Sigmoid colon (tissue), 3 donors: ENCODE results near the gene SMIM24.

Experiments used
- POLR2A ChIP-seq, 2 donors: fragments of 450-650 bp; IDR thresholded peaks; one replicate each; pipeline ENCODE4 v1.6.1; 2016; ENCODE audit warnings: antibody characterized with exemption in 2 of 2, mild to moderate bottlenecking in 2 of 2, moderate library complexity in 2 of 2
- TF ChIP-seq, protein P1 (sequence below), 4 experiments: fragments of 450-650 bp in 3 of 4; fragments of 200-600 bp in 1 of 4; IDR thresholded peaks; one replicate each; pipeline ENCODE4 v1.5.1; 2016 to 2019; ENCODE audit warnings: antibody characterized with exemption in 4 of 4, mild to moderate bottlenecking in 3 of 4, moderate library complexity in 2 of 4

DNA sequence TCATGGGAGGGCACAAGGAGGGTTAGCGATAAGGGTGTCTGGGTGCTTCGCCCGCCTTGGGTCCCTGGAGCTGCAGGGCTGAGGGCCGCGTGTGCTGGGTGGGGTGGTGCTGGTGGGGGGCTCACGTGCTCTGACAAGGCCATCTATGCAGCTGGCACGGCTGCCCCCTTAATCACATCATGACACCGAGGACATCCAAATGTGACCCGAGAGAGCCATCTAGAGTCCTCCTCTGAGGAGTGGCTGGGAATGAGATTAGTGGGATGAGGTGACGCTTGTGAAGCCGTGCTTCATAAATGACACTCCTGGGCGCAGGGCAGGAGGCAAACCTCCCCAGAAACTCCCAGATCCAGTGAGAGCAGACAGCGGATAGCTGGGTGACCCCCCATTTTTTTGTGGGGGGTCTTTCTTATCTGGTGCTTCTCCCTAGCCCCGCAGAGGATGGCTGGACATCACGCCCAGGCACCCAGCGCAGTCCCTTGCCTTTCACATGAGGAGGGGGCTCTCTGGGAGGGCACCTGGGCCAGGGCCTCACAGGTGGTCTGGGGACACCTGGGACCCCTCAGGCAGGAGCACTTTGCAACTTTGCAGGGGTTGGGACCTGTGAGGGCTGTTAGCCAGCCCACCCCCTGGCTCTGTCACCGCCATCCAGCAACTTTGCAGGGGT, 32.4 kb upstream of the SMIM24 start:
- TF ChIP-seq, protein P1, sequence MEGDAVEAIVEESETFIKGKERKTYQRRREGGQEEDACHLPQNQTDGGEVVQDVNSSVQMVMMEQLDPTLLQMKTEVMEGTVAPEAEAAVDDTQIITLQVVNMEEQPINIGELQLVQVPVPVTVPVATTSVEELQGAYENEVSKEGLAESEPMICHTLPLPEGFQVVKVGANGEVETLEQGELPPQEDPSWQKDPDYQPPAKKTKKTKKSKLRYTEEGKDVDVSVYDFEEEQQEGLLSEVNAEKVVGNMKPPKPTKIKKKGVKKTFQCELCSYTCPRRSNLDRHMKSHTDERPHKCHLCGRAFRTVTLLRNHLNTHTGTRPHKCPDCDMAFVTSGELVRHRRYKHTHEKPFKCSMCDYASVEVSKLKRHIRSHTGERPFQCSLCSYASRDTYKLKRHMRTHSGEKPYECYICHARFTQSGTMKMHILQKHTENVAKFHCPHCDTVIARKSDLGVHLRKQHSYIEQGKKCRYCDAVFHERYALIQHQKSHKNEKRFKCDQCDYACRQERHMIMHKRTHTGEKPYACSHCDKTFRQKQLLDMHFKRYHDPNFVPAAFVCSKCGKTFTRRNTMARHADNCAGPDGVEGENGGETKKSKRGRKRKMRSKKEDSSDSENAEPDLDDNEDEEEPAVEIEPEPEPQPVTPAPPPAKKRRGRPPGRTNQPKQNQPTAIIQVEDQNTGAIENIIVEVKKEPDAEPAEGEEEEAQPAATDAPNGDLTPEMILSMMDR (IDR thresholded peaks at IDR 0.05) = no peak
- no peak for TF ChIP-seq POLR2A (IDR thresholded peaks at IDR 0.05)
